IgD-negative memory B cell (primary cell): ENCODE data around the gene U2AF2. TPM values are rescaled to one million over a fixed set of nuclear protein-coding genes. Genes with fewer than 3 reads are reported as not detected.

Experiments used
- H3K27ac Mint-ChIP-seq, 3 donors: one replicate each; pipeline ENCODE4 v1.8.0; 2020 to 2022; ENCODE audit warnings: mild to moderate bottlenecking in 3 of 3, mixed read lengths in 3 of 3, moderate library complexity in 1 of 3
- H3K27me3 Mint-ChIP-seq: one replicate; pipeline ENCODE4 v1.8.0; 2021; ENCODE audit warnings: mixed read lengths
- H3K36me3 Mint-ChIP-seq: one replicate; pipeline ENCODE4 v1.8.0; 2020; ENCODE audit warnings: mild to moderate bottlenecking, mixed read lengths
- H3K4me1 Mint-ChIP-seq, 3 donors: one replicate each; pipeline ENCODE4 v1.8.0; 2020 to 2022; ENCODE audit warnings: mixed read lengths in 3 of 3, mild to moderate bottlenecking in 1 of 3
- H3K4me3 Mint-ChIP-seq, 4 donors: one replicate each; pipeline ENCODE4 v1.8.0; 2020 to 2022; ENCODE audit warnings: mild to moderate bottlenecking in 4 of 4, mixed read lengths in 4 of 4, moderate library complexity in 3 of 4
- H3K9me3 Mint-ChIP-seq, 3 donors: one replicate each; pipeline ENCODE4 v1.8.0; 2020 to 2021; ENCODE audit warnings: mixed read lengths in 3 of 3, mild to moderate bottlenecking in 1 of 3
- polyA plus RNA-seq: library from polyadenylated mRNA; unstranded; fragments of 300-500 nt; fragmentation: Illumina TruSeq; gene quantifications from one replicate; pipeline ENCODE4 v1.2.3, GENCODE V29; 2021

The U2AF2 gene
- polyA plus RNA-seq, 1 donor from 2014 or later: 14.2 TPM

- no peaks in the 10 kb centered on the region for H3K36me3 Mint-ChIP-seq
- H3K27ac Mint-ChIP-seq: peak overlapping the region in 2 of 3 donors; percentile 14 to 80
Measured at GRCh38 chr19:55688422-55689218, 33.8 kb downstream of the U2AF2 start.

GRCh38 chr19:55689411-55690108 lies 34.7 kb downstream of the U2AF2 start:
- Mint-ChIP-seq H3K36me3 (no peaks in the 10 kb centered on the region), H3K9me3 (no peaks in the 10 kb centered on the region), H3K4me1 (peaks cover 0 to 6% (median 6%) of the 10 kb centered on the region in 3 donors), H3K4me3 (no peak overlapping the region), H3K27me3 (no peaks in the 10 kb centered on the region), H3K27ac (no peak overlapping the region)

More at GRCh38 chr19:55688422-55689218, 33.8 kb downstream of the U2AF2 start:
- Mint-ChIP-seq H3K4me3 (peak overlapping the region in 1 of 4 donors; percentile 70), H3K27me3 (no peaks in the 10 kb centered on the region), H3K9me3 (no peaks in the 10 kb centered on the region), H3K4me1 (peaks cover 0 to 9% (median 6%) of the 10 kb centered on the region in 3 donors)

- H3K4me3 Mint-ChIP-seq: peak overlapping the region in 1 of 4 donors; percentile 5
- peaks cover 0 to 6% (median 6%) of the 10 kb centered on the region in 3 donors for H3K4me1 Mint-ChIP-seq
- no peaks in the 10 kb centered on the region for H3K9me3 Mint-ChIP-seq
- H3K36me3 Mint-ChIP-seq: no peaks in the 10 kb centered on the region
- no peaks in the 10 kb centered on the region for H3K27me3 Mint-ChIP-seq
- H3K27ac Mint-ChIP-seq: no peak overlapping the region
Measured at GRCh38 chr19:55690109-55690768, 35.4 kb downstream of the U2AF2 start.

GRCh38 chr19:55690769-55691545 lies 36.1 kb downstream of the U2AF2 start:
- Mint-ChIP-seq H3K36me3 (no peaks in the 10 kb centered on the region), H3K27me3 (no peaks in the 10 kb centered on the region), H3K4me3 (no peak overlapping the region), H3K4me1 (peaks cover 0 to 6% (median 6%) of the 10 kb centered on the region in 3 donors), H3K9me3 (no peaks in the 10 kb centered on the region), H3K27ac (peak overlapping the region in 1 of 3 donors; percentile 67)

- H3K4me1 Mint-ChIP-seq: peaks cover 0 to 6% (median 6%) of the 10 kb centered on the region in 3 donors
- no peaks in the 10 kb centered on the region for H3K9me3 Mint-ChIP-seq
- H3K4me3 Mint-ChIP-seq: no peak overlapping the region
Measured at GRCh38 chr19:55691561-55692481, 37.0 kb downstream of the U2AF2 start.

GRCh38 chr19:55692681-55693081 lies 37.8 kb downstream of the U2AF2 start:
- Mint-ChIP-seq H3K9me3 (no peaks in the 10 kb centered on the region), H3K27me3 (no peaks in the 10 kb centered on the region), H3K27ac (peak overlapping the region in 1 of 3 donors; percentile 19), H3K4me3 (no peak overlapping the region), H3K4me1 (peaks cover 0 to 5% (median 4%) of the 10 kb centered on the region in 3 donors), H3K36me3 (peaks cover 2% of the 10 kb centered on the region)

More at GRCh38 chr19:55691561-55692481, 37.0 kb downstream of the U2AF2 start:
- H3K36me3 Mint-ChIP-seq: no peaks in the 10 kb centered on the region
- no peaks in the 10 kb centered on the region for H3K27me3 Mint-ChIP-seq
- peak overlapping the region in 1 of 3 donors; percentile 67 for H3K27ac Mint-ChIP-seq

GRCh38 chr19:55693336-55693974 lies 38.6 kb downstream of the U2AF2 start:
- H3K27me3 Mint-ChIP-seq: no peaks in the 10 kb centered on the region
- no peak overlapping the region for H3K4me3 Mint-ChIP-seq
- H3K9me3 Mint-ChIP-seq: no peaks in the 10 kb centered on the region
- H3K36me3 Mint-ChIP-seq: peaks cover 4% of the 10 kb centered on the region
- H3K27ac Mint-ChIP-seq: peak overlapping the region in 1 of 3 donors; percentile 19
- H3K4me1 Mint-ChIP-seq: peaks cover 0 to 4% (median 2%) of the 10 kb centered on the region in 3 donors

GRCh38 chr19:55694241-55694655 lies 39.4 kb downstream of the U2AF2 start:
- Mint-ChIP-seq H3K4me3 (no peak overlapping the region), H3K9me3 (no peaks in the 10 kb centered on the region), H3K27ac (no peak overlapping the region), H3K27me3 (no peaks in the 10 kb centered on the region), H3K36me3 (peaks cover 7% of the 10 kb centered on the region), H3K4me1 (peaks cover 0 to 2% (median 0%) of the 10 kb centered on the region in 3 donors)

- H3K36me3 Mint-ChIP-seq: peaks cover 7% of the 10 kb centered on the region
- no peaks in the 10 kb centered on the region for H3K9me3 Mint-ChIP-seq
- H3K27ac Mint-ChIP-seq: peak overlapping the region in 1 of 3 donors; percentile 39
- H3K4me3 Mint-ChIP-seq: no peak overlapping the region
- H3K27me3 Mint-ChIP-seq: no peaks in the 10 kb centered on the region
- H3K4me1 Mint-ChIP-seq: peaks cover 0 to 2% (median 0%) of the 10 kb centered on the region in 3 donors
Measured at GRCh38 chr19:55694656-55695491, 40.0 kb downstream of the U2AF2 start.

GRCh38 chr19:55695511-55696290 lies 40.9 kb downstream of the U2AF2 start:
- H3K27ac Mint-ChIP-seq: peak overlapping the region in 1 of 3 donors; percentile 39
- H3K4me3 Mint-ChIP-seq: no peak overlapping the region
- H3K9me3 Mint-ChIP-seq: no peaks in the 10 kb centered on the region
- H3K27me3 Mint-ChIP-seq: no peaks in the 10 kb centered on the region
- peaks cover 0 to 2% (median 0%) of the 10 kb centered on the region in 3 donors for H3K4me1 Mint-ChIP-seq
- H3K36me3 Mint-ChIP-seq: peaks cover 10% of the 10 kb centered on the region

GRCh38 chr19:55696301-55697068 lies 41.6 kb downstream of the U2AF2 start:
- H3K27me3 Mint-ChIP-seq: no peaks in the 10 kb centered on the region
- H3K4me3 Mint-ChIP-seq: no peak overlapping the region
- no peaks in the 10 kb centered on the region for H3K9me3 Mint-ChIP-seq
- H3K27ac Mint-ChIP-seq: peak overlapping the region in 1 of 3 donors; percentile 74
- peaks cover 0 to 2% (median 0%) of the 10 kb centered on the region in 3 donors for H3K4me1 Mint-ChIP-seq
- H3K36me3 Mint-ChIP-seq: peaks cover 10% of the 10 kb centered on the region
